IPS-NIHi11 (cell line): ENCODE results near the gene MUC4.
"Not testable (repeated sequence)": the region's sequence is repeated elsewhere in the genome, so short reads cannot be mapped to it uniquely, and the experiment has no call there.

ENCODE experiments used
- DNase-seq: peaks from one replicate; pipeline ENCODE4 v3.0.0; 2012; ENCODE audit warnings: mixed read lengths, low spot score

The MUC4 gene

GRCh38 chr3:195813916-195814640, 2.3 kb upstream of the MUC4 start:
- no peak for DNase-seq

- no peak for DNase-seq
Observed at GRCh38 chr3:195812366-195812765, 637 bp upstream of the MUC4 start.

- DNase-seq: no peak
Observed at GRCh38 chr3:195810455-195810845, 1.3 kb downstream of the MUC4 start.

GRCh38 chr3:195809796-195810454, 1.8 kb downstream of the MUC4 start:
- DNase-seq: no peak

GRCh38 chr3:195809291-195809785, 2.4 kb downstream of the MUC4 start:
- DNase-seq: no peak

- no peak for DNase-seq
Observed at GRCh38 chr3:195808741-195809290, 2.9 kb downstream of the MUC4 start.

- DNase-seq: no peak
Observed at GRCh38 chr3:195807681-195808121, 4.0 kb downstream of the MUC4 start.

- DNase-seq: no peak
Observed at GRCh38 chr3:195806916-195807231, 4.9 kb downstream of the MUC4 start.

GRCh38 chr3:195806211-195806915, 5.4 kb downstream of the MUC4 start:
- DNase-seq: peak; percentile 76

GRCh38 chr3:195805588-195805987, 6.1 kb downstream of the MUC4 start:
- not testable (repeated sequence) for DNase-seq

GRCh38 chr3:195805181-195805580, 6.5 kb downstream of the MUC4 start:
- no peak for DNase-seq

- no peak for DNase-seq
Observed at GRCh38 chr3:195803289-195803908, 8.3 kb downstream of the MUC4 start.

GRCh38 chr3:195802795-195803194, 8.9 kb downstream of the MUC4 start:
- DNase-seq: no peak

- no peak for DNase-seq
Observed at GRCh38 chr3:195802261-195802701, 9.4 kb downstream of the MUC4 start.

GRCh38 chr3:195801251-195802183, 10.2 kb downstream of the MUC4 start:
- no peak for DNase-seq

- no peak for DNase-seq
Observed at GRCh38 chr3:195800240-195800639, 11.5 kb downstream of the MUC4 start.

GRCh38 chr3:195796795-195797194, 14.9 kb downstream of the MUC4 start:
- no peak for DNase-seq

GRCh38 chr3:195794708-195795107, 17.0 kb downstream of the MUC4 start:
- no peak for DNase-seq

GRCh38 chr3:195792621-195793020, 19.1 kb downstream of the MUC4 start:
- DNase-seq: not testable (repeated sequence)

GRCh38 chr3:195790901-195791300, 20.8 kb downstream of the MUC4 start:
- DNase-seq: no peak
